Mammary epithelial cell (primary cell): ENCODE results near the gene TBC1D2B.

ENCODE experiments used
- EZH2 ChIP-seq: IDR thresholded peaks from 2 replicates; pipeline ENCODE4 v1.6.1; 2012; ENCODE audit warnings: low read length, inconsistent platforms, borderline replicate concordance
- TF ChIP-seq, protein P1 (sequence below), 2 donors: IDR thresholded peaks in 1 of 2; conservative IDR thresholded peaks in 1 of 2; 2 replicates each; pipeline ENCODE4 v1.5.1; 2011 to 2012; ENCODE audit warnings: inconsistent platforms in 2 of 2, low read length in 2 of 2, mild to moderate bottlenecking in 2 of 2, control low read depth in 1 of 2, low read depth in 1 of 2; ENCODE audit not compliant: insufficient read depth in 1 of 2; ENCODE audit errors: extremely low read depth in 1 of 2

DNA sequence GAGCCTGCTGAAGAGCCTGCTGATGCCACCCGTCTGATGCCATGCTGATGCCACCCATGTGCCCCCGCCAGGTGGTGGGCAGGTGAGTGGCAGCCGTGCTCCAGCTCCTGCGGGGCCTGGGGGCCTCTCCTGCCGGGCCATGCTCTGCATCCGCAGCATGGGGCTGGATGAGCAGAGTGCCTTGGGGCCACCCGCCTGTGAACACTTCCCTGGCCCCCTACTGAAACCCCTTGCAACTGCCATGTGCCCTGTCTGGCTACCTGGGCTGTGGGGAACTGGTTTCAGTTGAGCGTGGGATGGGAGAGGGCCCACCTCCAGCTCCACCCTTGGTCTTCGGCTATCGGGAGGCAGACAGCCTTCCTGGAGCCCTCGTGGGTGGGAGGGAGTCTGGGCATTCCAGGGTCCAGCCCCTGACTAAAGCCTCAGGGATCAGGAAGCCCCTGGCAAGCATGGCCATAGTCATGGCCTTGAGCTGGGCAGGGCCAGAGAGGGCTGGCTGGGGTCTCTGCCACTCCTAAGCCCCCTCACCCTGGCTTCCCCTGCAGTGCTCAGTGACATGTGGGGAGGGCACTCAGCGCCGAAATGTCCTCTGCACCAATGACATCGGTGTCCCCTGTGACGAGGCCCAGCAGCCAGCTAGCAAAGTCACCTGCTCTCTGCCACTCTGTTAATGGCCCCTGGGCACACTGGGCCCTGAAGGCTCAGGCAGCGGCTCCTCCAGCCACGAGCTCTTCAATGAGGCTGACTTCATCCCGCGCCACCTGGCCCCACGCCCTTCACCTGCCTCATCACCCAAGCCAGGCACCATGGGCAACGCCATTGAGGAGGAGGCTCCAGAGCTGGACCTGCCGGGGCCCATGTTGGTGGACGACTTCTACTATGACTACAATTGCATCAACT is 92.2 kb downstream of the TBC1D2B start:
- TF ChIP-seq, protein P1, sequence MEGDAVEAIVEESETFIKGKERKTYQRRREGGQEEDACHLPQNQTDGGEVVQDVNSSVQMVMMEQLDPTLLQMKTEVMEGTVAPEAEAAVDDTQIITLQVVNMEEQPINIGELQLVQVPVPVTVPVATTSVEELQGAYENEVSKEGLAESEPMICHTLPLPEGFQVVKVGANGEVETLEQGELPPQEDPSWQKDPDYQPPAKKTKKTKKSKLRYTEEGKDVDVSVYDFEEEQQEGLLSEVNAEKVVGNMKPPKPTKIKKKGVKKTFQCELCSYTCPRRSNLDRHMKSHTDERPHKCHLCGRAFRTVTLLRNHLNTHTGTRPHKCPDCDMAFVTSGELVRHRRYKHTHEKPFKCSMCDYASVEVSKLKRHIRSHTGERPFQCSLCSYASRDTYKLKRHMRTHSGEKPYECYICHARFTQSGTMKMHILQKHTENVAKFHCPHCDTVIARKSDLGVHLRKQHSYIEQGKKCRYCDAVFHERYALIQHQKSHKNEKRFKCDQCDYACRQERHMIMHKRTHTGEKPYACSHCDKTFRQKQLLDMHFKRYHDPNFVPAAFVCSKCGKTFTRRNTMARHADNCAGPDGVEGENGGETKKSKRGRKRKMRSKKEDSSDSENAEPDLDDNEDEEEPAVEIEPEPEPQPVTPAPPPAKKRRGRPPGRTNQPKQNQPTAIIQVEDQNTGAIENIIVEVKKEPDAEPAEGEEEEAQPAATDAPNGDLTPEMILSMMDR (conservative IDR thresholded peaks at IDR 0.05 in 1 of 2, IDR thresholded peaks at IDR 0.05 in 1 of 2; ENCODE audit: extremely low read depth in 1 of 2, insufficient read depth in 1 of 2, low read depth in 1 of 2, low read length in 2 of 2): no peak
- no peak for TF ChIP-seq EZH2
